ELR (cell line): ENCODE results near the gene GCNA.
"Not testable (repeated sequence)": the region's sequence is repeated elsewhere in the genome, so short reads cannot be mapped to it uniquely, and the experiment has no call there.

Source experiments
- DNase-seq: peaks from one replicate; pipeline ENCODE4 v3.0.0-alpha.2; 2015; ENCODE audit warnings: low read depth

GCNA gene

GRCh38 chrX:71638409-71638808 is 60.2 kb downstream of the GCNA start:
- no peak for DNase-seq

- no peak for DNase-seq
Observed at GRCh38 chrX:71640002-71640401, 61.8 kb downstream of the GCNA start.

GRCh38 chrX:71644406-71644805 is 66.2 kb downstream of the GCNA start:
- DNase-seq = not testable (repeated sequence)

- DNase-seq = no peak
Observed at GRCh38 chrX:71650333-71650969, 72.2 kb downstream of the GCNA start.

- peak; percentile 65 for DNase-seq
Observed at GRCh38 chrX:71652405-71652804, 74.2 kb downstream of the GCNA start.

- no peak for DNase-seq
Observed at GRCh38 chrX:71653344-71653743, 75.1 kb downstream of the GCNA start.

- DNase-seq = no peak
Observed at GRCh38 chrX:71657267-71657666, 79.0 kb downstream of the GCNA start.

- DNase-seq = no peak
Observed at GRCh38 chrX:71659342-71659741, 81.1 kb downstream of the GCNA start.

- no peak for DNase-seq
Observed at GRCh38 chrX:71659959-71660358, 81.7 kb downstream of the GCNA start.

- no peak for DNase-seq
Observed at GRCh38 chrX:71660562-71661416, 82.6 kb downstream of the GCNA start.

- no peak for DNase-seq
Observed at GRCh38 chrX:71661919-71662318, 83.7 kb downstream of the GCNA start.

- not testable (repeated sequence) for DNase-seq
Observed at GRCh38 chrX:71662654-71663053, 84.4 kb downstream of the GCNA start.
